SK-N-SH treated with all-trans-retinoic acid at 6 μM for 48 hours (cell line): Measurements from ENCODE around the gene SARS1.

Experiments
- ATAC-seq: fragments of 200-7000 bp; cut with Tn5 transposase; 3 replicates; pipeline ENCODE4 v1.9.1; 2020; ENCODE audit warnings: mild to moderate bottlenecking, moderate library complexity
- ARNTL ChIP-seq: fragments of 450-650 bp; formaldehyde crosslinking; IDR thresholded peaks from 2 replicates; pipeline ENCODE4 v1.5.0; 2020; ENCODE audit warnings: low read depth, mild to moderate bottlenecking, moderate library complexity, borderline replicate concordance
- BACH2 ChIP-seq: fragments of 250-450 bp; sonication (Bioruptor Pico); IDR thresholded peaks from 2 replicates; pipeline ENCODE4 v1.9.0; 2021; ENCODE audit warnings: mild to moderate bottlenecking, borderline replicate concordance
- CSRNP3 ChIP-seq: fragments of 250-450 bp; sonication (Bioruptor Pico); IDR thresholded peaks from 2 replicates; pipeline ENCODE4 v1.5.1; 2021; ENCODE audit warnings: mild to moderate bottlenecking, moderate library complexity
- ESRRG ChIP-seq: fragments of 250-450 bp; sonication (Bioruptor Pico); IDR thresholded peaks from 2 replicates; pipeline ENCODE4 v1.6.1; 2021; ENCODE audit warnings: mild to moderate bottlenecking
- ISL1 ChIP-seq: fragments of 250-450 bp; sonication (Bioruptor Pico); IDR thresholded peaks from 2 replicates; pipeline ENCODE4 v2.1.2; 2022; ENCODE audit warnings: mild to moderate bottlenecking, moderate library complexity
- PATZ1 ChIP-seq: fragments of 250-450 bp; sonication (Bioruptor Pico); IDR thresholded peaks from 2 replicates; pipeline ENCODE4 v1.8.0; 2020; ENCODE audit warnings: mild to moderate bottlenecking, moderate library complexity, borderline replicate concordance
- PPARA ChIP-seq: fragments of 250-450 bp; sonication (Bioruptor Pico); IDR thresholded peaks from 2 replicates; pipeline ENCODE4 v1.5.0; 2020; ENCODE audit warnings: mild to moderate bottlenecking, borderline replicate concordance
- RARB ChIP-seq: fragments of 250-450 bp; sonication (Bioruptor Pico); IDR thresholded peaks from 2 replicates; pipeline ENCODE4 v1.8.0; 2021; ENCODE audit warnings: mild to moderate bottlenecking, moderate library complexity
- SNAI2 ChIP-seq: fragments of 250-450 bp; sonication (Bioruptor Pico); IDR thresholded peaks from 2 replicates; pipeline ENCODE4 v1.5.0; 2020; ENCODE audit warnings: mild to moderate bottlenecking, moderate library complexity
- TCF4 ChIP-seq: fragments of 250-450 bp; sonication (Bioruptor Pico); IDR thresholded peaks from 2 replicates; pipeline ENCODE4 v1.8.0; 2021; ENCODE audit warnings: mild to moderate bottlenecking, moderate library complexity, borderline replicate concordance
- TOX ChIP-seq: fragments of 250-450 bp; sonication (Bioruptor Pico); IDR thresholded peaks from 2 replicates; pipeline ENCODE4 v1.8.0; 2021; ENCODE audit warnings: mild to moderate bottlenecking, moderate library complexity, borderline replicate concordance
- TSHZ2 ChIP-seq: fragments of 250-450 bp; sonication (Bioruptor Pico); IDR thresholded peaks from 2 replicates; pipeline ENCODE4 v1.5.0; 2020; ENCODE audit warnings: mild to moderate bottlenecking, moderate library complexity
- ZC3H10 ChIP-seq: fragments of 250-450 bp; sonication (Bioruptor Pico); IDR thresholded peaks from 2 replicates; pipeline ENCODE4 v1.5.1; 2021; ENCODE audit warnings: mild to moderate bottlenecking, moderate library complexity
- ZFP3 ChIP-seq: fragments of 250-450 bp; sonication (Bioruptor Pico); IDR thresholded peaks from 2 replicates; pipeline ENCODE4 v1.5.0; 2020; ENCODE audit warnings: mild to moderate bottlenecking, moderate library complexity
- ZNF565 ChIP-seq: fragments of 450-650 bp; formaldehyde crosslinking; conservative IDR thresholded peaks from 2 replicates; pipeline ENCODE4 v1.5.0; 2020; ENCODE audit warnings: low read depth, mild to moderate bottlenecking, moderate library complexity
- ZNF8 ChIP-seq: fragments of 450-650 bp; formaldehyde crosslinking; IDR thresholded peaks from 2 replicates; pipeline ENCODE4 v1.5.0; 2020; ENCODE audit warnings: mild to moderate bottlenecking, moderate library complexity

SARS1 gene

GRCh38 chr1:109249654-109250401, 36.1 kb downstream of the SARS1 start (continued):
- TF ChIP-seq ARNTL (CRISPR knock-in tag) = no peak
- TF ChIP-seq TCF4 (CRISPR knock-in tag) = no peak
- TF ChIP-seq ZFP3 (CRISPR knock-in tag) = no peak
- TF ChIP-seq ESRRG (CRISPR knock-in tag) = no peak

GRCh38 chr1:109250454-109251276, 36.9 kb downstream of the SARS1 start:
- ATAC-seq = no peak
- no peak for TF ChIP-seq ZFP3 (CRISPR knock-in tag)

GRCh38 chr1:109251277-109252166, 37.8 kb downstream of the SARS1 start:
- TF ChIP-seq ZNF8 = no peak
- no peak for TF ChIP-seq SNAI2 (CRISPR knock-in tag)
- TF ChIP-seq ESRRG (CRISPR knock-in tag) = no peak
- TF ChIP-seq ISL1 (CRISPR knock-in tag) = no peak
- TF ChIP-seq PPARA (CRISPR knock-in tag) = no peak
- TF ChIP-seq RARB (CRISPR knock-in tag) = no peak
- no peak for TF ChIP-seq ZNF565 (CRISPR knock-in tag)
- ATAC-seq = no peak

- no peak for TF ChIP-seq PPARA (CRISPR knock-in tag)
- no peak for ATAC-seq
These were observed 38.6 kb downstream of the SARS1 start for GRCh38 chr1:109252167-109252892.

- TF ChIP-seq TOX (CRISPR knock-in tag) (no peak), RARB (CRISPR knock-in tag) (no peak), BACH2 (CRISPR knock-in tag) (no peak), CSRNP3 (CRISPR knock-in tag) (no peak)
- no peak; the same call in 2 of the 3 replicates for ATAC-seq
These were observed 39.4 kb downstream of the SARS1 start for GRCh38 chr1:109252893-109253802.

GRCh38 chr1:109253803-109254620, 40.3 kb downstream of the SARS1 start:
- ATAC-seq = peak; percentile 31
- TF ChIP-seq ZNF8 (no peak), ISL1 (CRISPR knock-in tag) (no peak), TSHZ2 (CRISPR knock-in tag) (no peak), ESRRG (CRISPR knock-in tag) (no peak), PATZ1 (CRISPR knock-in tag) (no peak), SNAI2 (CRISPR knock-in tag) (no peak), ZNF565 (CRISPR knock-in tag) (no peak), ZC3H10 (CRISPR knock-in tag) (no peak), PPARA (CRISPR knock-in tag) (no peak), BACH2 (CRISPR knock-in tag) (no peak), ARNTL (CRISPR knock-in tag) (no peak)
